Breast epithelium (tissue), 3 donors: ENCODE measurements around the gene F10.

Experiments used
- CTCF ChIP-seq, 3 donors: fragments of 450-650 bp; IDR thresholded peaks; one replicate each; pipeline ENCODE4 v1.5.1; 2016 to 2017; ENCODE audit warnings: antibody characterized with exemption in 3 of 3, mild to moderate bottlenecking in 3 of 3, moderate library complexity in 3 of 3
- POLR2A ChIP-seq: fragments of 450-650 bp; IDR thresholded peaks from one replicate; pipeline ENCODE4 v1.6.1; 2016; ENCODE audit warnings: antibody characterized with exemption, mild to moderate bottlenecking, moderate library complexity

- TF ChIP-seq POLR2A: no peak
- TF ChIP-seq CTCF (IDR thresholded peaks at IDR 0.05): no peak
These were observed 36.4 kb upstream of the F10 start for GRCh38 chr13:113086031-113086750.
